ENCODE measurements around the gene DDX31. TPM values are rescaled to one million over a fixed set of nuclear protein-coding genes. Genes with fewer than 3 reads are reported as not detected.

The DDX31 gene
- total RNA-seq, 1 donor from 2014 or later, result 15.8 TPM

DNA sequence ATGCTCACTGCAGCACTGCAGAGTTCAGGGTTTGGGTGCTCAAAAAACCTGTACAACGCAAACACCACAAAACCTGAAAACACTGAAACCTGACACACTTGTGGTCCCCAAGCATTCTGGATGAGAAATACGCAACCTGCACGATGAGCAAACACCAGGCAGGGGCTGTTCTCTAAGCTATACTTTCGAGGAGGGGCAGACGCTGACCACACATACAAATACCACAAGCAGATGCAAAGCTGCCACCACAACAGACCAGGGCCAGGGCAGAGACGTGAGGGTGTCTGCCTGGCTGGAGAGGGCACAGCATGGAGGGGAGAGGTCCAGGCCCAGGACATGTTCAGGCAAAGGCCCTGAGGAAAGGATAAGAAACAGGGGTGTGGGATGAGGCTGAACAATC, 64.4 kb downstream of the DDX31 start:
- Mint-ChIP-seq H3K9me3 (ENCODE audit: unreplicated experiment) (no peaks in the 10 kb centered on the region), H3K4me1 (ENCODE audit: unreplicated experiment) (peaks cover 52% of the 10 kb centered on the region), H3K4me3 (ENCODE audit: unreplicated experiment) (no peak overlapping the region), H3K36me3 (ENCODE audit: low read depth, unreplicated experiment) (peaks cover 21% of the 10 kb centered on the region), H3K27me3 (ENCODE audit: unreplicated experiment) (peaks cover 5% of the 10 kb centered on the region), H3K27ac (ENCODE audit: unreplicated experiment) (no peak overlapping the region)
- DNase-seq (ENCODE audit: low spot score), result no peak
- TF ChIP-seq, protein P1, sequence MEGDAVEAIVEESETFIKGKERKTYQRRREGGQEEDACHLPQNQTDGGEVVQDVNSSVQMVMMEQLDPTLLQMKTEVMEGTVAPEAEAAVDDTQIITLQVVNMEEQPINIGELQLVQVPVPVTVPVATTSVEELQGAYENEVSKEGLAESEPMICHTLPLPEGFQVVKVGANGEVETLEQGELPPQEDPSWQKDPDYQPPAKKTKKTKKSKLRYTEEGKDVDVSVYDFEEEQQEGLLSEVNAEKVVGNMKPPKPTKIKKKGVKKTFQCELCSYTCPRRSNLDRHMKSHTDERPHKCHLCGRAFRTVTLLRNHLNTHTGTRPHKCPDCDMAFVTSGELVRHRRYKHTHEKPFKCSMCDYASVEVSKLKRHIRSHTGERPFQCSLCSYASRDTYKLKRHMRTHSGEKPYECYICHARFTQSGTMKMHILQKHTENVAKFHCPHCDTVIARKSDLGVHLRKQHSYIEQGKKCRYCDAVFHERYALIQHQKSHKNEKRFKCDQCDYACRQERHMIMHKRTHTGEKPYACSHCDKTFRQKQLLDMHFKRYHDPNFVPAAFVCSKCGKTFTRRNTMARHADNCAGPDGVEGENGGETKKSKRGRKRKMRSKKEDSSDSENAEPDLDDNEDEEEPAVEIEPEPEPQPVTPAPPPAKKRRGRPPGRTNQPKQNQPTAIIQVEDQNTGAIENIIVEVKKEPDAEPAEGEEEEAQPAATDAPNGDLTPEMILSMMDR (IDR thresholded peaks at IDR 0.05; ENCODE audit: unreplicated experiment), result no peak

DNA sequence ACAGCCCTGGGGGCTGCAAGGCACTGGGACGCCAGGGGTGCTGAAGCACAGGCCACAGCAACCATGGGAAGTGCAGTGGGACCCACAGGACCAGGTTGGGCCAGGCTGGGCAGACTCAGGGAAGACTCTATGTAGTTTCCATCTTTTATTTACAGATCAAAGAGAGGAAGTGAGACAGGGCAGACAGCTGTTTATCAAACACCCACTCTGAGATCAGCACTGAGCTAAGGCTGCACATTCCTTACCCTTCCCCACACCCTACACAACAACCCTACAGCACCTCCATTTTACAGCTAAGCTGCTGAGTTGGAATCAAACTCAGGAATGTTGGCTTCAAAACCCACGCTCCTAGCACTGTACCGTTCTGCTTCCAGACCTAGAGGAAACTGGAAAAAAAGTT, 67.6 kb downstream of the DDX31 start:
- no peaks in the 10 kb centered on the region for H3K9me3 Mint-ChIP-seq (ENCODE audit: unreplicated experiment)
- peaks cover 5% of the 10 kb centered on the region for H3K27me3 Mint-ChIP-seq (ENCODE audit: unreplicated experiment)
- H3K4me1 Mint-ChIP-seq (ENCODE audit: unreplicated experiment), result peaks cover 69% of the 10 kb centered on the region
- H3K36me3 Mint-ChIP-seq (ENCODE audit: low read depth, unreplicated experiment), result peaks cover 25% of the 10 kb centered on the region
- TF ChIP-seq, protein P1 (IDR thresholded peaks at IDR 0.05; ENCODE audit: unreplicated experiment), result no peak
- peak overlapping the region; percentile 70 for H3K27ac Mint-ChIP-seq (ENCODE audit: unreplicated experiment)
- H3K4me3 Mint-ChIP-seq (ENCODE audit: unreplicated experiment), result no peak overlapping the region
- DNase-seq (ENCODE audit: low spot score), result no peak

DNA sequence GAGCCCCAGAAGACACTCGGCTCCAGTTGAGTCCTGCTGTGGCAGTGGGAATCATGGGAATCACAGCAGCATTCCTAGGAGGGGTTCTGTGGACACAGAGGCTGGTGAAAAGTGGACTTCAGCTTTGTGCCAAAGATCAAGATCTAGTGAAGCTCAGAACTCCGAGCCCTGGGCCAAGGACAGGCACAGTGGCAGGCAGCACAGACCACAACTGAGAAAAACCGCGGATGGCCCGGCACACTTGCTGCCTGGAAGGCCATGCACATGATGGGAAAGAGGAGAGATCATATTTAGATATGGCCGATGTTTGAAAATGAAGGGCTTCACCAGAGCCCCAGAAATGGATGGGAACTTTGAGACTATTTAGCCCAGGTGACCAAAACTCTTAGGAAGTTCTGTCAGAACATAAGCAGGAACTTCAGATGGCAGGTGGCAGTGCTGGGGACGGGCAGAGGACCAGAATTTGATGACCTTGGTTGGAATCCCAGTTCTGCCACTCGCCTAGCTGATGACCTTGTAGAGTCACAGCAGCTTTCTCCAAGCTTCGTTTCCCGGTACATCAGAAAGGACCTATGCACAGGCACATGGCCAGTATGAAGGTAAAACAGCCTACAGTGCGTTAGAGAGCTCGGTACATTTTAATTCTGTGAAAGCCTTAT, 69.3 kb downstream of the DDX31 start:
- Mint-ChIP-seq H3K27ac (ENCODE audit: unreplicated experiment) (no peak overlapping the region), H3K4me3 (ENCODE audit: unreplicated experiment) (no peak overlapping the region), H3K9me3 (ENCODE audit: unreplicated experiment) (no peaks in the 10 kb centered on the region), H3K4me1 (ENCODE audit: unreplicated experiment) (peaks cover 71% of the 10 kb centered on the region), H3K36me3 (ENCODE audit: low read depth, unreplicated experiment) (peaks cover 32% of the 10 kb centered on the region), H3K27me3 (ENCODE audit: unreplicated experiment) (peaks cover 7% of the 10 kb centered on the region)
- no peak for DNase-seq (ENCODE audit: low spot score)
- TF ChIP-seq, protein P1 (IDR thresholded peaks at IDR 0.05; ENCODE audit: unreplicated experiment), result no peak

DNA sequence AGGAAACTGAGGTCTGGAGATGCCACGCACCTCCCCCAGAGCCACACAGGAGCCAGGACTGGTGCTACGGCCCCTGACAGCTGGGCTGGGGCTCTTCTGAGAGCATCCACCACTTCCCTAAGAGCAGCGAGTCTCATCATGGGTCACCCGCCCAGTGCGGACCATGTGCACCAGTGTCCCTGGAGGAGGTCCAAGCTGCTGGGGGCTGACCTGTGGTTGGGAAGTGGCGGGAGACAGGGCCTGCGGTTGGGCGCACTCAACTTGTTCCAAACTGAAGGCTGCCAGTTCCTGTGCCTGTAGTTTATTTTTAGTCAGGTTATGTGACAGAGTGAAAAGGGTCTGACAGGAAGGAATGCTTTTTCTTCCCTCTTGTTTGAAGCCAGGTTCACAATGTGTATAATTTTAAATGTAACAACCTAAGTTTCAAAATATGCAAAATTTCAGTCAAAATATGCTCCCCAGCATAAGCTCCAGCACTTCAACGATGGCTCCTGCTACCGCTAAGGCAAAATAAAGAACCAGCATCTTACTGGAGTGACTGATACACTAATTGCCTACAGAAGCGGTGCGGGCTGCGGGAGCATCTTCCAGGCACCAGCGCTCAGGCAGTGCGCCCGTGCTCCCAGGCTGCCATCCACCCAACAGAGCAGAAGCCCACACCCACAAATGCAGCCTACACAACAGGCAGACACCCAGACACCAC, 72.6 kb downstream of the DDX31 start:
- DNase-seq (ENCODE audit: low spot score), result no peak
- peaks cover 32% of the 10 kb centered on the region for H3K36me3 Mint-ChIP-seq (ENCODE audit: low read depth, unreplicated experiment)
- H3K4me1 Mint-ChIP-seq (ENCODE audit: unreplicated experiment), result peaks cover 51% of the 10 kb centered on the region
- H3K4me3 Mint-ChIP-seq (ENCODE audit: unreplicated experiment), result no peak overlapping the region
- TF ChIP-seq, protein P1 (IDR thresholded peaks at IDR 0.05; ENCODE audit: unreplicated experiment), result no peak
- H3K27ac Mint-ChIP-seq (ENCODE audit: unreplicated experiment), result no peak overlapping the region
- no peaks in the 10 kb centered on the region for H3K9me3 Mint-ChIP-seq (ENCODE audit: unreplicated experiment)
- H3K27me3 Mint-ChIP-seq (ENCODE audit: unreplicated experiment), result peaks cover 7% of the 10 kb centered on the region

DNA sequence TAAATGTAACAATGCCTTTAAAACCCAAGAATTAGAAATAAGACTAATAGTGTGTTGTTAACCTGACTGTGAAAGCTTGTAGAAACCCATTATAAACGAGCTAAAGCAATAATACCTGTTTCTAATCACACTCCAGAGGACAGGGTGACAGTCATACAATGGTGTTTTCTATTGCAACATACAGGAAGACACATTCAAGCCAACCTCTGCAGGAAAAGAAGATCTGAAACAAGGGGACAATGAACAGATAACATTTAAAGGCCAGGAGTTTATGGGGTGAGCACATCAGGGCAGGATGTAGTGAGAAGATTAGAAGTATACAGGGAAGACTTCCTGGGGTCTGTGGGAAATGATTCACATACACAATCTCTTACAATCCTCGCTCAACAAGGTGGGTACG, 73.6 kb downstream of the DDX31 start:
- Mint-ChIP-seq H3K27ac (ENCODE audit: unreplicated experiment) (peak overlapping the region; percentile 79), H3K4me3 (ENCODE audit: unreplicated experiment) (peak overlapping the region; percentile 62), H3K27me3 (ENCODE audit: unreplicated experiment) (peaks cover 4% of the 10 kb centered on the region), H3K9me3 (ENCODE audit: unreplicated experiment) (no peaks in the 10 kb centered on the region), H3K4me1 (ENCODE audit: unreplicated experiment) (peaks cover 52% of the 10 kb centered on the region), H3K36me3 (ENCODE audit: low read depth, unreplicated experiment) (peaks cover 29% of the 10 kb centered on the region)
- TF ChIP-seq, protein P1 (IDR thresholded peaks at IDR 0.05; ENCODE audit: unreplicated experiment), result no peak
- no peak for DNase-seq (ENCODE audit: low spot score)

All from endothelial cell (in vitro differentiated cells).